GM12865 (cell line): Measurements from ENCODE around the gene PLPPR4.

Source experiments
- DNase-seq: peaks from one replicate; pipeline ENCODE4 v3.0.0; 2010; ENCODE audit warnings: low read depth
- H3K4me3 ChIP-seq: 2 replicates; pipeline ENCODE4 v1.5.1; 2011; ENCODE audit warnings: mild to moderate bottlenecking, low read depth, low read length, control low read depth
- TF ChIP-seq, protein P1 (sequence below): IDR thresholded peaks from 2 replicates; pipeline ENCODE4 v1.5.1; 2011; ENCODE audit warnings: low read length, control low read depth, low read depth, inconsistent platforms; ENCODE audit not compliant: insufficient read depth; ENCODE audit errors: missing control alignments

PLPPR4 gene

DNA sequence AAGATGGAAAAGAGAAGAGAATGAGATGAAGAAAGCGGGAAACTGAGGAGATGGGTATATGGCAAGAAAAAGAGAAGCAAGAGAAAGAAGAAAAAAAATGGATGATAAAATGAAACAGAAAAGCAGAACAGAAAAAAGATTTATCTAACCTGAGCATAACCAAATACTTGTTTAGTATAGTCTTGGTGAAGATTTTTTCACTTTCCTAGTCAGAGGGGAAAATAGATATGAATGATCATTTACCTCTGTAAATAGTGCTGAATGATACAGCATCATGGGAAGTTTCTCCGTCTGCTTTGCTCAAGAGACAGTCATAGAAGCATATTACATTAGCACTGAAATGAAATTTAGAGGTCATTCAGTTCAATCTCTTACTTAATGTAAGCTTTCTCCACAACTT, 36.1 kb upstream of the PLPPR4 start:
- DNase-seq: no peak
- H3K4me3 ChIP-seq: no peak overlapping the region
- TF ChIP-seq, protein P1, sequence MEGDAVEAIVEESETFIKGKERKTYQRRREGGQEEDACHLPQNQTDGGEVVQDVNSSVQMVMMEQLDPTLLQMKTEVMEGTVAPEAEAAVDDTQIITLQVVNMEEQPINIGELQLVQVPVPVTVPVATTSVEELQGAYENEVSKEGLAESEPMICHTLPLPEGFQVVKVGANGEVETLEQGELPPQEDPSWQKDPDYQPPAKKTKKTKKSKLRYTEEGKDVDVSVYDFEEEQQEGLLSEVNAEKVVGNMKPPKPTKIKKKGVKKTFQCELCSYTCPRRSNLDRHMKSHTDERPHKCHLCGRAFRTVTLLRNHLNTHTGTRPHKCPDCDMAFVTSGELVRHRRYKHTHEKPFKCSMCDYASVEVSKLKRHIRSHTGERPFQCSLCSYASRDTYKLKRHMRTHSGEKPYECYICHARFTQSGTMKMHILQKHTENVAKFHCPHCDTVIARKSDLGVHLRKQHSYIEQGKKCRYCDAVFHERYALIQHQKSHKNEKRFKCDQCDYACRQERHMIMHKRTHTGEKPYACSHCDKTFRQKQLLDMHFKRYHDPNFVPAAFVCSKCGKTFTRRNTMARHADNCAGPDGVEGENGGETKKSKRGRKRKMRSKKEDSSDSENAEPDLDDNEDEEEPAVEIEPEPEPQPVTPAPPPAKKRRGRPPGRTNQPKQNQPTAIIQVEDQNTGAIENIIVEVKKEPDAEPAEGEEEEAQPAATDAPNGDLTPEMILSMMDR: no peak

GRCh38 chr1:99229122-99229521, 35.2 kb upstream of the PLPPR4 start:
- TF ChIP-seq, protein P1: no peak
- H3K4me3 ChIP-seq: no peak overlapping the region
- DNase-seq: no peak

GRCh38 chr1:99230695-99231094, 33.6 kb upstream of the PLPPR4 start:
- no peak for DNase-seq
- no peak overlapping the region for H3K4me3 ChIP-seq
- TF ChIP-seq, protein P1: no peak

- TF ChIP-seq, protein P1: no peak
- H3K4me3 ChIP-seq: no peak overlapping the region
- no peak for DNase-seq
Observed at GRCh38 chr1:99232172-99232571, 32.1 kb upstream of the PLPPR4 start.

GRCh38 chr1:99233446-99233845, 30.8 kb upstream of the PLPPR4 start:
- no peak overlapping the region for H3K4me3 ChIP-seq
- TF ChIP-seq, protein P1: no peak
- DNase-seq: no peak

DNA sequence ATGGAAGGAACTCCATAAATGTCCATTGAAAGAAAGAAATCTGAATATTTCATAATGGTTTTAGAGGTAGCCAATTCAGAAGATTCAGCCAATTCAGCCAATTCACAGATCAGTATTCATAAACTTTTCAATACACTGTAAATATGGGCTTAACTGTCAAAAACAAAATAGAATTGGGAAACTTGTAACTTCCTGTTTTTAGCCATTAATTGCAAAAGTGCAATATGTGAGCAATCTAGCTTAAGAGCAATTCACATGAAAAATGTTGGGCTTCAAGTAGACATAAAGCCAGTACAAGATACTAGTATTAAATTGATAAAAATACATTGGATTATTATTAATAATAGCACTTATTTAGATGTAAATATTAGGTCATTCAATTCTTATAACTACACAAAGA, 27.5 kb upstream of the PLPPR4 start:
- no peak for DNase-seq
- TF ChIP-seq, protein P1: no peak
- no peak overlapping the region for H3K4me3 ChIP-seq

DNA sequence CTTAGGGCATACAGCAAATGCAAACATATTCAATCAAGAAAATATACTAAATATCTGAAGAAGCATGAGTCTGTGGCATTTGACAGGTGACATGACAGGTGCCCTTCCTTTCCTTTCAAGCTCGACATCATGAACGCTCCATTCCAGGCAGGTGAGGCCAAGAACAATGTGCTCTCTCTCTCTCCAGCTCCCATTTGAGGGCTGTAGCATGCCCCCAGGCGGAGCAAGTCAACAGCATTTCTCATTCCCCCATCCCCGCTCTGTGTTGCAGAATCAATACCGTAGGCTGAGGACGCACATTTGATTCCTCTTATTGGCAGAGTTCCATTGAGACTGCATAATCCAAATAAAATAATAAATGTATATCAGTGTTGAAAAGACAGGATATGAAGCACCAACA, 24.6 kb upstream of the PLPPR4 start:
- no peak for DNase-seq
- H3K4me3 ChIP-seq: no peak overlapping the region
- TF ChIP-seq, protein P1: no peak
